Measurements from ENCODE around the gene PPP1R7.

- TF ChIP-seq POLR2A (IDR thresholded peaks at IDR 0.05), result no peak
- TF ChIP-seq, protein P1, sequence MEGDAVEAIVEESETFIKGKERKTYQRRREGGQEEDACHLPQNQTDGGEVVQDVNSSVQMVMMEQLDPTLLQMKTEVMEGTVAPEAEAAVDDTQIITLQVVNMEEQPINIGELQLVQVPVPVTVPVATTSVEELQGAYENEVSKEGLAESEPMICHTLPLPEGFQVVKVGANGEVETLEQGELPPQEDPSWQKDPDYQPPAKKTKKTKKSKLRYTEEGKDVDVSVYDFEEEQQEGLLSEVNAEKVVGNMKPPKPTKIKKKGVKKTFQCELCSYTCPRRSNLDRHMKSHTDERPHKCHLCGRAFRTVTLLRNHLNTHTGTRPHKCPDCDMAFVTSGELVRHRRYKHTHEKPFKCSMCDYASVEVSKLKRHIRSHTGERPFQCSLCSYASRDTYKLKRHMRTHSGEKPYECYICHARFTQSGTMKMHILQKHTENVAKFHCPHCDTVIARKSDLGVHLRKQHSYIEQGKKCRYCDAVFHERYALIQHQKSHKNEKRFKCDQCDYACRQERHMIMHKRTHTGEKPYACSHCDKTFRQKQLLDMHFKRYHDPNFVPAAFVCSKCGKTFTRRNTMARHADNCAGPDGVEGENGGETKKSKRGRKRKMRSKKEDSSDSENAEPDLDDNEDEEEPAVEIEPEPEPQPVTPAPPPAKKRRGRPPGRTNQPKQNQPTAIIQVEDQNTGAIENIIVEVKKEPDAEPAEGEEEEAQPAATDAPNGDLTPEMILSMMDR (IDR thresholded peaks at IDR 0.05), result no peak
- TF ChIP-seq POLR2AphosphoS5 (IDR thresholded peaks at IDR 0.05), result no peak
- no peak for TF ChIP-seq EP300 (IDR thresholded peaks at IDR 0.05)
Measured at GRCh38 chr2:241182531-241183133, 32.4 kb downstream of the PPP1R7 start.
